ENCODE data around the gene COLQ.
A peak's percentile ranks its signal among the peaks of the same experiment; 100 is the strongest.

Gene COLQ

GRCh38 chr3:15523660-15524417, 2.3 kb upstream of the COLQ start:
- ATAC-seq = no peak
- TF ChIP-seq BACH2 (CRISPR knock-in tag; IDR thresholded peaks at IDR 0.05; ENCODE audit: borderline replicate concordance) = no peak
- no peak for TF ChIP-seq TSHZ2 (CRISPR knock-in tag; IDR thresholded peaks at IDR 0.05)
- TF ChIP-seq ZNF8 (CRISPR knock-in tag; IDR thresholded peaks at IDR 0.05) = no peak
- TF ChIP-seq ARNTL (CRISPR knock-in tag; IDR thresholded peaks at IDR 0.05; ENCODE audit: borderline replicate concordance, low read depth) = no peak
- no peak for TF ChIP-seq CREB5 (CRISPR knock-in tag; IDR thresholded peaks at IDR 0.05; ENCODE audit: low read depth)
- no peak for TF ChIP-seq PATZ1 (CRISPR knock-in tag; IDR thresholded peaks at IDR 0.05; ENCODE audit: borderline replicate concordance)
- TF ChIP-seq POU6F1 (CRISPR knock-in tag; IDR thresholded peaks at IDR 0.05; ENCODE audit: borderline replicate concordance, low read depth) = no peak

- ATAC-seq = peak; percentile 21; the same call in 1 of the 3 replicates
- TF ChIP-seq OSR1 (CRISPR knock-in tag; IDR thresholded peaks at IDR 0.05) (no peak), ZNF70 (CRISPR knock-in tag; IDR thresholded peaks at IDR 0.05) (no peak)
Measured at GRCh38 chr3:15522016-15522415, 510 bp upstream of the COLQ start.

GRCh38 chr3:15520804-15521572, 518 bp downstream of the COLQ start:
- TF ChIP-seq TOX (CRISPR knock-in tag; IDR thresholded peaks at IDR 0.05; ENCODE audit: borderline replicate concordance) (no peak), ZNF70 (CRISPR knock-in tag; IDR thresholded peaks at IDR 0.05) (no peak), RARB (CRISPR knock-in tag; IDR thresholded peaks at IDR 0.05) (no peak), ZNF565 (CRISPR knock-in tag; conservative IDR thresholded peaks at IDR 0.05; ENCODE audit: low read depth) (no peak), ZFP3 (CRISPR knock-in tag; IDR thresholded peaks at IDR 0.05) (no peak), TSHZ2 (CRISPR knock-in tag; IDR thresholded peaks at IDR 0.05) (no peak), ZNF8 (CRISPR knock-in tag; IDR thresholded peaks at IDR 0.05) (no peak), ARNTL (CRISPR knock-in tag; IDR thresholded peaks at IDR 0.05; ENCODE audit: borderline replicate concordance, low read depth) (no peak), PATZ1 (CRISPR knock-in tag; IDR thresholded peaks at IDR 0.05; ENCODE audit: borderline replicate concordance) (no peak), ZFP30 (CRISPR knock-in tag; IDR thresholded peaks at IDR 0.05) (no peak), ESRRG (CRISPR knock-in tag; IDR thresholded peaks at IDR 0.05) (no peak)

More at GRCh38 chr3:15520804-15521572, 518 bp downstream of the COLQ start:
- ATAC-seq = no peak
